ENCODE measurements around the gene SLF2. TPM values are rescaled to one million over a fixed set of nuclear protein-coding genes. Genes with fewer than 3 reads are reported as not detected.

SLF2 gene
- total RNA-seq, 1 experiment from 2014 or later = 11.1 TPM

DNA sequence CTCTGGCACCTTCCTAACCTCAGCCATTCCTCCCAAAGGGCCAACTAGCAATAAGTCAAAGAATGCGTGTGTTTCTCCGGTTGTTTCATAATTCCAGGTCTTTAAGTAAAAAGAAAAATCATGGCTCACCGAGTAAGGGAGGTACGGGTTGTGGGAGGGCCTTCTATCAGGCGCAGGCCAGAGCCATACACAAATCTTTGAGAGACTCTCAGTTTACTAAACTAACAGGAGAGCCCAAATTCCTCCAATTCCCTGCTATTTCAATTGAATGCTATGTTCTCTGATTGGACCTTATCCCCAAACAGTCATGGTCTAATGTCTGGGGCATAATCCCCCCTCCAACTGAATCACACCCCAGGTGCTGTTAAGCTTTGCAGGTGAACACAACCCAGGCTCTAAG is 26.2 kb upstream of the SLF2 start:
- no peaks in the 10 kb centered on the region for H3K36me3 ChIP-seq (replicated peaks; ENCODE audit: control insufficient read depth, insufficient read depth, low read length)
- DNase-seq = no peak
- H3K4me3 ChIP-seq (ENCODE audit: insufficient read depth, low read depth, low read length) = no peak overlapping the region
- no peaks in the 10 kb centered on the region; the same call in 1 of the 2 replicates for H3K27me3 ChIP-seq (ENCODE audit: control insufficient read depth, insufficient read depth, low read length)

DNA sequence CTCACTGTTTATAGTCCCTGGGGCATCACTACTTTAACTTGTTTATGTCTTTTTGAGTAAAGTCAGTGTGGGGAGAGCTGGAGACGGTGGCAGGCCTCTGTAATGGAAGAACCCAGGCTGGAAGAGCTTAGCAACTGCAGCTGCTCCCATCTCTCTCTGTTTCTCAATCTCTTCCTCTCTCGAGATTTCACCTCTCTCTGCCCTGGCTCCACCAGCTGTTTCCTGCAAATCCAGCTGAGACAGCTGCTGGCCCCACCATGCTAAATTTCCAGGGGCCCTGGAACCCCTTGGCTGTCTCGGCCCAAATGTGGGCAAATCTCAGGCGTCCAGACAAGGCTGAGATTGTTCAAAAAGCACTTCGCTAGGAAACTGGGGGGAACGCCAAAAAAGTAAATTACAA is 25.8 kb upstream of the SLF2 start:
- Histone ChIP-seq H3K27me3 (ENCODE audit: control insufficient read depth, insufficient read depth, low read length) (no peaks in the 10 kb centered on the region; the same call in 1 of the 2 replicates), H3K36me3 (replicated peaks; ENCODE audit: control insufficient read depth, insufficient read depth, low read length) (no peaks in the 10 kb centered on the region), H3K4me3 (ENCODE audit: insufficient read depth, low read depth, low read length) (no peak overlapping the region)
- no peak for DNase-seq

DNA sequence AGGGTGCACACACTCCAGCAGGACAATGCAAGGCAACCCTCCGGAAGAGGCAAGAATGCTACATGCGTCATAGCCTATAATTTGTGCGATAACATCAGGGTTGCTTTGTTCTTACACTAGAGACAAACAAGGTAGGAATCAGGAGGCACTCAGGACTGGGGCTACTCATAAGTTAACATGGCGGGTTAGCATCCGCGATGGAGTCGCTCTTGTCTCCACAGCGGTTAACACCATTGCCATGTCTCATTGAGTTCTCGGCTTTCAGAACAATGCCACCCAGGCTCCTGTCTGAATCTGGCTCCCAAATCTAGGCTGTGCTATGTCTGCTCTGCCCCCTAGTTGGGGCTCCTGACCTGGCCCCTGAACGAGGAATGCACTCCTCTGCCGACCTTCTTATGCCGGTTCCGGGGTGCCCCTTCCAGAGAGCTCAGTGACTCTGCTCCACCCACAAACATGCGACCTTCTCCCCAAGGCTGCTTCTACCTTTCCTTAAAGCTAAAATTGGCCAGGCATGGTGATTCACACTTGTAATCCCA is 24.9 kb upstream of the SLF2 start:
- Histone ChIP-seq H3K36me3 (replicated peaks; ENCODE audit: control insufficient read depth, insufficient read depth, low read length) (no peaks in the 10 kb centered on the region), H3K4me3 (ENCODE audit: insufficient read depth, low read depth, low read length) (no peak overlapping the region), H3K27me3 (ENCODE audit: control insufficient read depth, insufficient read depth, low read length) (no peaks in the 10 kb centered on the region; the same call in 1 of the 2 replicates)
- peak; percentile 33 for DNase-seq

DNA sequence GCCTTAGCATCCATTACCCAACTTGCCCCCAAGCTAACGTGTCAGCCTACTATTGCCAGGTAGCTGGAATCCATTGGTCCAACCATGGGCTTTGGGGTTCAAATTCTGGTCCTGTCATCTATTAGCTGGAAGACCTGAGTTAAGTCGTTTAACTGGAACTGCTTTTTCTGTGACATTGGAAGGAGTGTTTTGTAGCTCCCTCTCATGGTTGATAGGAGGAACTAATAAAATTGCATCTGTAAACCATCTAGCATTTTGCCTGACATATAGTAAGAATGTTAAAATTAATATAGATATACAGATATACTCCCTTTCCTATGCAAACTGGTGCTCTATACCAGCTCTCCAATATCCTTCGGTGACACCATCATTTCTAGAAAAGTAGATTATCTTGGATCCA is 23.8 kb upstream of the SLF2 start:
- Histone ChIP-seq H3K4me3 (ENCODE audit: insufficient read depth, low read depth, low read length) (no peak overlapping the region), H3K36me3 (replicated peaks; ENCODE audit: control insufficient read depth, insufficient read depth, low read length) (no peaks in the 10 kb centered on the region), H3K27me3 (ENCODE audit: control insufficient read depth, insufficient read depth, low read length) (no peaks in the 10 kb centered on the region; the same call in 1 of the 2 replicates)
- DNase-seq = no peak

DNA sequence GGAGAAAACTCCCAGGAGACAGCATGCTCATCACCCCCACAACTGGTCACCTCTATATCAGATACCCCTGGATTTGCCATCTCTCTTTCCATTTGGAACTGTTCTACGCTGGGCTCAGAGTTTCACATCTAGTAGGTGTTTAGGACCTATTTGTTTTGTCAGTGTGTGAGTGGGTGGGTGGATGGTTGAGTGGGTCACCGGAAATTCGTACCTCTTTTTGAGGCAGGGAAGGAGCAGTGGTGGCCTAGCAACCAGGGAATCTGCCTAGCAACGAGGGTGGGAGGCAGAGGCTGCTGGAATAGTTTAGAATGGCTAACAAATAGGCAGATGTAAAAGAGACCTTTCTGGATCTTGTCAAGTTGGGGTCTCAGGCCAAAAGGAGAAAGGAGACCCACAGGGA is 23.2 kb upstream of the SLF2 start:
- DNase-seq = no peak

DNA sequence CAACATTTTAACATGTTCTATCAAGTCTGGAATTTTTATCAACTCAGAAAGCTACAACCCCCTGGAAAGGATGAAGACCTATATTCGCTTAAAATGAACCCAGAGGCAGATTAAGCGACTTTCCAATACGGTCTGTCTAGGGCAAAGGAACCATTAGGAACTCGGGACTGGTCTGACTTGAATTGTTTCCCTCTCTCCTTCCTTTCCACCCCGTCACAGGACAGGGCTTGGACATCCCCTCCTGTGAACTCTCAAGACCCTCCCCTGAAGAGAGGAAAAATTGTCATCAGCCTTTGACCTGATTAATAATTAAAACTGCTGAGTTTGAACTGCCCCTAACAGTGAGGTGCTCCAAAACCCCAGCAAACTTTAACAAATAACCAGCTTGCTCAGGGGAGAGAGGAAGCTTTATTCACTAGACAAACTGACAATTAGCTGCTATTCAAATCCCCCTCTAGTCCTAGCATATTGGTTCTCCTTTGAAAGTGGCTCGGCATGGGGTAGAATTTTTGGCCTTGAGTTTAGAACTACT is 22.6 kb upstream of the SLF2 start:
- H3K36me3 ChIP-seq (replicated peaks; ENCODE audit: control insufficient read depth, insufficient read depth, low read length) = no peaks in the 10 kb centered on the region
- no peak for DNase-seq
- H3K4me3 ChIP-seq (ENCODE audit: insufficient read depth, low read depth, low read length) = no peak overlapping the region
- H3K27me3 ChIP-seq (ENCODE audit: control insufficient read depth, insufficient read depth, low read length) = no peaks in the 10 kb centered on the region; the same call in 1 of the 2 replicates

More for the DNA sequence above, 23.2 kb upstream of the SLF2 start:
- no peaks in the 10 kb centered on the region for H3K36me3 ChIP-seq (replicated peaks; ENCODE audit: control insufficient read depth, insufficient read depth, low read length)
- no peak overlapping the region for H3K4me3 ChIP-seq (ENCODE audit: insufficient read depth, low read depth, low read length)
- no peaks in the 10 kb centered on the region; the same call in 1 of the 2 replicates for H3K27me3 ChIP-seq (ENCODE audit: control insufficient read depth, insufficient read depth, low read length)

DNA sequence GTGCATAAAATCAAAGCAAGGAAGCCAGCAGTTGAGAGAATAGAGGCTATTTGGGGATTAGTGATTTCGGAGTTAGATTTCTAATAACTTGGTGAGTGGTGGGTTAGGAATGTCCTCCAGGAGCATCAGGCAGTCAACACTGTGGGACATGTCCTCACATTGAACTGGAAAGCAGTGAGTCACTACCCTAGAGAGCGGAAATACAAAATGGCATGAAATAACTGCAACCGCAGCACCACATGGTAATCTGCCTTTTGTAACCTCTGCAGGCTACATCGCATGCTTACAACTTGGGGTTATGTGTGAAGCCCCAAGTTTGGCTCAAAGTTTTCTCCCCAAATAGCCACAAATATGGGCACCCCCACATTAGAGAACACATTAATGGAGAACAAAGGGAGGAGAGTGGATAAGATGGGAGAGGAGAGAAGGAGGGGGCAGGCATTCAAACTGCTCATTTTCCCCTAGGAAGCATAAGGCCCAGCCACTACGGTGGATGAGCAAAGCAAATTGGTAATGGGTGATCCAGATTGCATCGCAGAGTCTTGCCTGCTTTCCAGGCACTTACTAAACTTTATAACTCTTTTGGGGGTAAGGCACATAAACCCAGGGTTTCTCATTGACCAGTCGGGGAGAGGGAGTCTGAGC is 22.0 kb upstream of the SLF2 start:
- no peaks in the 10 kb centered on the region; the same call in 1 of the 2 replicates for H3K27me3 ChIP-seq (ENCODE audit: control insufficient read depth, insufficient read depth, low read length)
- H3K4me3 ChIP-seq (ENCODE audit: insufficient read depth, low read depth, low read length) = no peak overlapping the region
- DNase-seq = no peak
- H3K36me3 ChIP-seq (replicated peaks; ENCODE audit: control insufficient read depth, insufficient read depth, low read length) = no peaks in the 10 kb centered on the region

DNA sequence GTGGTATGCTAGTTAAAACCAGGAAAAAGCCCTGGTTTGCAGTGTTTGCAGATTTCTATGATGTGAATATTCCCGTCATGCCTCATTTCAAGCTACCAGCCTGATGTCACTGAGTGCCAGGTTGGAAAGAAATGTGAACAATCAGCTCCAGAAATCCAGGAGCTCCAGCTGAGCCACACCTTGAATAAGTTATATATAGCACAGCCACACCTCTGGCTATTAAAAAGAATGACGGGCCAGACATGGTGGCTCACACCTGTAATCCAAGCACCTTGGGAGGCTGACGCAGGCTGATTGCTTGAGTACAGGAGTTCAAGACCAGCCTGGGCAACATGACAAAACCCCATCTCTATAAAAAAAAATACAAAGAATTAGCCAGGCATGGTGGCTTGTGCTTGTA is 18.7 kb upstream of the SLF2 start:
- H3K4me3 ChIP-seq (ENCODE audit: insufficient read depth, low read depth, low read length) = no peak overlapping the region
- no peak for DNase-seq
- no peaks in the 10 kb centered on the region for H3K27me3 ChIP-seq (ENCODE audit: control insufficient read depth, insufficient read depth, low read length)
- no peaks in the 10 kb centered on the region for H3K36me3 ChIP-seq (replicated peaks; ENCODE audit: control insufficient read depth, insufficient read depth, low read length)

DNA sequence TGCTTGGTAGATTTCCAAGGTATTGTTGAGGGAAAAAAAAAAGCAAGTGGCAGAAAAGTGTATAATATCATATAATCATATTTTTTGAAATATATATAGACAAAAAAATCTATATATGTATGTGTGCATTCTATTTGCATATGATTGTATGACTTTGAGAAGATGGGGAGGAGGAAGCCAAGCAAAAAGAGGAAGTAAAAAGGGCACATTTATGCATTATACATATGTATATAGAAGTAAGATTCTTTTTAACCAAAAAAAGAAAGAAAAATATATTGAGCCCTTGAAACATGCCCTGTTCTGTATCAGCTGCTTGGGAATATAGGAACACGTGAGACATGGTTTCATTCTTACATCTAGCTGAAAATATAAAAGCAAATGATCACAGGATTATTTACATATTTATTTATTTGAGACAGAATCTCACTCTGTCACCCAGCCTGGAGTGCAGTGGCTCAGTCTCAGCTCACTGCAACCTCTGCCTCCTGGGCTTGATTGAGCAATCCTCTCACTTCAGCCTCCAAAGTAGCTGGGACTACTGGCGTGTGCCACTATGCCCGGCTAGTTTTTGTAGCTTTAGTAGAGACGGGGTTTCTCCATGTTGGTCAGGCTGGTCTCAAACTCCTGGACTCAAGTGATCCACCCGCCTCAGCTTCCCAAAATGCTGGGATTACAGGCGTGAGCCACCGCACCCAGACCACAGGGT is 18.0 kb upstream of the SLF2 start:
- no peak for DNase-seq
- H3K4me3 ChIP-seq (ENCODE audit: insufficient read depth, low read depth, low read length) = no peak overlapping the region
- H3K36me3 ChIP-seq (replicated peaks; ENCODE audit: control insufficient read depth, insufficient read depth, low read length) = no peaks in the 10 kb centered on the region
- H3K27me3 ChIP-seq (ENCODE audit: control insufficient read depth, insufficient read depth, low read length) = no peaks in the 10 kb centered on the region

DNA sequence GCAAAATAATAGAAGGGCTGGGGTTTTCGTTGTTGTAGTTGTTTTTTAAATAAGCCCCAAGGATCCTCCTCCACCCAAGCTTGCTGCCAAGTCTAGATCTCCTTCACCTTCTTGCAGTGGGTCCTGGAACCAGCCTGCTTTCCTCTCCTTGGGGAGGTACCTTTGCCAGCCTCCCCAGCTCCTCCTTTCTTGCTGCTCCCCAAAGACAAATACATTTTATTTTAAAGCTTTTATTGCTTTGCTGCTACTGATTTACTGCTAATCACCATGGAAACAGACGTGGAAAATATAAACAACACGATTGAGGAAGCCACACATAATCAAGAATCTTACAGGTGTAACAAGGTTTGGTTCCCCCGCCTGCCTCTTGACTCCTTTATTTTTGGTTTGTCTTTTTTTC is 17.4 kb upstream of the SLF2 start:
- no peak overlapping the region for H3K4me3 ChIP-seq (ENCODE audit: insufficient read depth, low read depth, low read length)
- no peak for DNase-seq
- H3K27me3 ChIP-seq (ENCODE audit: control insufficient read depth, insufficient read depth, low read length) = no peaks in the 10 kb centered on the region
- H3K36me3 ChIP-seq (replicated peaks; ENCODE audit: control insufficient read depth, insufficient read depth, low read length) = no peaks in the 10 kb centered on the region

DNA sequence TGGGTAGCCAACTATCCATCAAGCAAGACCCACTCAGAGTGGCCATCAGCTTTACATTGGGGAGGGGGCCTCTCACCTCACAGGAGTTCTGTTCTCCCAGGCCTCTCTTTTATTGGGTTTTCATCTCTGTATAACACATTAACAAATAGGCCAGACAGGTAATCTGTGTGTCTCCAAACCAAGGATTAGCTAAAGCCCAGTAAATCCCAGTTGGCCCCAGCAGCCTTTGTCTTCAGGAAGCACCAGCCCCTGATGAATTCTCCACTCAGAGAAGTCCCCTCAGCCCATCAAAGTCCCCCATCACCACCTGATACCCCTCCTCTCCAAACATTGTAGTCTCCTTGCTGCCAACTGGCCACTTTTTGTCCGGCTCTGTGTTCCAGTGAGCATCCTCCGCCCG is 16.9 kb upstream of the SLF2 start:
- no peak for DNase-seq
- H3K27me3 ChIP-seq (ENCODE audit: control insufficient read depth, insufficient read depth, low read length) = no peaks in the 10 kb centered on the region
- H3K4me3 ChIP-seq (ENCODE audit: insufficient read depth, low read depth, low read length) = no peak overlapping the region

DNA sequence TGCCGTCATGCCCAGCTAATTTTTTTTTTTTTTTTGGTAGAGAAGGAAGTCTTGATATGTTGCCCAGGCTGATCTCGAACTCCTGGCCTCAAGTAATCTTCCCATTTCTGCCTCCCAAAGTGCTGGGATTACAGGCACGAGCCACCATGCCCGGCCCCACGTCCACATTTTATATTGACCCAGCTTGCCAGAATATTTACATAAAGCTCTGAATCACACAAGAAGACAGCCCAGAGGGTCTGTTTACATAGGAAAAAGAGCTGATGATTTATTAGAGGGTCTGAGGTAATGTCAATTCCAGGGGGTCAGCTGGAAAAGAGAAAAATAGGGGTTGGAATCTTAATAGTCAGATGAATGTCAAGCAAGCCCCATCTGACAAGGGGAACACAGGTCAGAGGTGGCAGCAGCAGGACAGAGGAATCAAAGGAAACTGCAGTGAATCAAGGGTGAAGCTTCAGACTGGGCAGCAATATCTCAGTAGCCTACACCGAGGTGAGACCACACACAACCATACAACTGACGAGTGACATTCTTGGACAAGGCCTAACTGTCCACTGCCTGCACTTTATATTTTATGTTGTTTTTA is 15.8 kb upstream of the SLF2 start:
- Histone ChIP-seq H3K4me3 (ENCODE audit: insufficient read depth, low read depth, low read length) (no peak overlapping the region), H3K36me3 (replicated peaks; ENCODE audit: control insufficient read depth, insufficient read depth, low read length) (no peaks in the 10 kb centered on the region), H3K27me3 (ENCODE audit: control insufficient read depth, insufficient read depth, low read length) (no peaks in the 10 kb centered on the region)
- no peak for DNase-seq

More for the DNA sequence above, 16.9 kb upstream of the SLF2 start:
- H3K36me3 ChIP-seq (replicated peaks; ENCODE audit: control insufficient read depth, insufficient read depth, low read length) = no peaks in the 10 kb centered on the region

DNA sequence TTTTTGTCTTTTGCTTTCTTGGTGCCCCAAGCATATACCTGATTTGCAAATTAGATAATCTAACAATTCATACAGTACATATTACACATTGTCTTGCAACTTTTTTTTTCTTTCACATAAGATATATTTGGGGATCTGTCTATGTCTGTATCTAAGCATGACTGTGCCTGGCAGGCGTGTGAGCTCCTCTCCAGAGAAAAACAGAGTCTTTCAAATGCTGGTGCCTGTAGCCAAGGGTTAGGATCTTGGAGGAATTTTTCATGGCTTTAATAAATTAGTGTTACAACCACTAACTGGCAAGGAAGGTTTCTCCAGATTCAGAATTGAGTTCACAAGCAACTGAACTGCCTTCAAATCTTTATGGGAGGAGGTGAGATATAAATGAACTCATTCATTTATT is 14.8 kb upstream of the SLF2 start:
- no peaks in the 10 kb centered on the region for H3K27me3 ChIP-seq (ENCODE audit: control insufficient read depth, insufficient read depth, low read length)
- H3K4me3 ChIP-seq (ENCODE audit: insufficient read depth, low read depth, low read length) = no peak overlapping the region
- DNase-seq = no peak

DNA sequence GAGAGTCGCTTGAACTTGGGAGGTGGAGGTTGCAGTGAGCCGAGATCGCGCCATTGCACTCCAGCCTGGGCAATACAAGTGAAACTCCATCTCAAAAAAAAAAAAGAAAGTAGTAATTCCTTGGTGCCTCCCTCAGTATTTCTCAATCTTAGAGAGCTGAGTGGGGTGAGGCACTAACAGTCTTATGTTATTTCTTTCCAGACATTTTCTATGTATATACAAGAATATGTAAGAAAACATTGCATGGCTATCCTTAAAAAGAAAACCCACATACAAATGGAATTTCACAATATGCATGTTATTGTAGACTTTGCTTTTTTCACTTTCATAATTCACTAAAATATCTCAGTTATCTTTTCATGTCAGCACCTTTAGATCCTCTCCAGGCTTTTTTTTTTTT is 13.6 kb upstream of the SLF2 start:
- Histone ChIP-seq H3K27me3 (ENCODE audit: control insufficient read depth, insufficient read depth, low read length) (no peaks in the 10 kb centered on the region), H3K36me3 (replicated peaks; ENCODE audit: control insufficient read depth, insufficient read depth, low read length) (no peaks in the 10 kb centered on the region), H3K4me3 (ENCODE audit: insufficient read depth, low read depth, low read length) (no peak overlapping the region)
- DNase-seq = no peak

More for the DNA sequence above, 14.8 kb upstream of the SLF2 start:
- no peaks in the 10 kb centered on the region for H3K36me3 ChIP-seq (replicated peaks; ENCODE audit: control insufficient read depth, insufficient read depth, low read length)

DNA sequence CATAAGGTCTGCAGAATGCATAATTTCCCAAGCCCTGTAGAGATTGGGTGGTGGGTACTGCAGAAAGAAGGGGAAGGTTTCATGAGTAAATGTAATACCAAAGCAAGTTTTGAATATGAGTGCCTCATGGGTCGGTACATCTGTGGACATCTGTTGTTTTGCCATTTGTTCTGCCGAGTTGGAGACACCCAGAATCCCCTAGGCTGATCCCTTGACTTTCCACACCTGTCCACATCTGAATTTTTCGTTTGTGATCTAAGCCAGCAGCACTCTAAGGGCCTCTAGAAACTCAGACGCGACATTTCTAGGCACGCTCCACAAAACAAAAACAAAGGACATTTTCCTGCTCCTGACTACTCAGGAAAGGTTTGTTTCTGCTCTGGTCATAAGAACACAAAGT is 11.7 kb upstream of the SLF2 start:
- no peaks in the 10 kb centered on the region for H3K36me3 ChIP-seq (replicated peaks; ENCODE audit: control insufficient read depth, insufficient read depth, low read length)
- H3K4me3 ChIP-seq (ENCODE audit: insufficient read depth, low read depth, low read length) = no peak overlapping the region
- no peaks in the 10 kb centered on the region for H3K27me3 ChIP-seq (ENCODE audit: control insufficient read depth, insufficient read depth, low read length)
- no peak for DNase-seq
